Mesendoderm (in vitro differentiated cells): ENCODE data around the gene DISP1.
A peak's percentile ranks its signal among the peaks of the same experiment; 100 is the strongest.

ENCODE experiments used
- DNase-seq: peaks from one replicate; pipeline ENCODE4 v3.0.0; 2013
- H2AK5ac ChIP-seq: 2 replicates; pipeline ENCODE4 v1.6.1; 2013; ENCODE audit warnings: low read length, inconsistent platforms
- H2BK120ac ChIP-seq: 2 replicates; pipeline ENCODE4 v1.6.1; 2013; ENCODE audit warnings: low read depth, mild to moderate bottlenecking, low read length, moderate library complexity, mixed read lengths
- H2BK15ac ChIP-seq: replicated peaks from 2 replicates; pipeline ENCODE4 v1.6.1; 2013; ENCODE audit warnings: low read depth, mild to moderate bottlenecking, moderate library complexity
- H2BK5ac ChIP-seq: 2 replicates; pipeline ENCODE4 v1.6.1; 2013; ENCODE audit warnings: low read length, inconsistent platforms
- H3K18ac ChIP-seq: 2 replicates; pipeline ENCODE4 v1.6.1; 2013; ENCODE audit warnings: mild to moderate bottlenecking, low read length, mixed read lengths
- H3K23ac ChIP-seq: one replicate; pipeline ENCODE4 v1.6.1; 2013; ENCODE audit warnings: low read length
- H3K27ac ChIP-seq: 2 replicates; pipeline ENCODE4 v1.5.1; 2013; ENCODE audit warnings: low read depth, mild to moderate bottlenecking, inconsistent platforms, low read length, moderate library complexity
- H3K27me3 ChIP-seq: 2 replicates; pipeline ENCODE4 v1.6.1; 2013; ENCODE audit warnings: low read length, control low read depth, mild to moderate bottlenecking, inconsistent platforms; ENCODE audit not compliant: insufficient read depth, poor library complexity
- H3K36me3 ChIP-seq: 2 replicates; pipeline ENCODE4 v1.6.1; 2013; ENCODE audit warnings: low read length, inconsistent platforms; ENCODE audit not compliant: control insufficient read depth, insufficient read depth
- H3K4ac ChIP-seq: one replicate; pipeline ENCODE4 v1.6.1; 2013; ENCODE audit warnings: low read depth, mild to moderate bottlenecking, low read length, moderate library complexity
- H3K4me1 ChIP-seq: 2 replicates; pipeline ENCODE4 v1.6.1; 2013; ENCODE audit warnings: low read depth, low read length, inconsistent platforms; ENCODE audit not compliant: control insufficient read depth
- H3K4me2 ChIP-seq: 2 replicates; pipeline ENCODE4 v1.6.1; 2013; ENCODE audit warnings: low read length
- H3K4me3 ChIP-seq: 2 replicates; pipeline ENCODE4 v1.5.1; 2013; ENCODE audit warnings: mild to moderate bottlenecking, low read length
- H3K56ac ChIP-seq: one replicate; pipeline ENCODE4 v1.6.1; 2013; ENCODE audit warnings: low read length
- H3K79me1 ChIP-seq: 2 replicates; pipeline ENCODE4 v1.6.1; 2013; ENCODE audit warnings: low read length, inconsistent platforms
- H3K79me2 ChIP-seq: 2 replicates; pipeline ENCODE4 v1.6.1; 2013; ENCODE audit warnings: mild to moderate bottlenecking, low read length; ENCODE audit not compliant: control insufficient read depth, insufficient read depth
- H3K9ac ChIP-seq: 2 replicates; pipeline ENCODE4 v1.6.1; 2013; ENCODE audit warnings: low read length, inconsistent platforms
- H4K5ac ChIP-seq: one replicate; pipeline ENCODE4 v1.6.1; 2013; ENCODE audit warnings: low read length
- H4K8ac ChIP-seq: one replicate; pipeline ENCODE4 v1.6.1; 2013; ENCODE audit warnings: low read depth, mild to moderate bottlenecking, control low read depth, low read length, moderate library complexity
- WGBS: extraction: QIAGEN DNeasy Blood & Tissue Kit; methylation state at CpG from one replicate; pipeline ENCODE4 v1.1.7; 2013; ENCODE audit warnings: low lambda C conversion rate, missing lambda C conversion rate; ENCODE audit not compliant: insufficient coverage; ENCODE audit errors: extremely low coverage; 5-methylcytosine and 5-hydroxymethylcytosine counted together

The DISP1 gene

GRCh38 chr1:222798975-222799374, 15.9 kb upstream of the DISP1 start:
- no peak overlapping the region for H3K4ac ChIP-seq
- WGBS, result no CpG with 5 or more reads among the region's 4 CpGs

GRCh38 chr1:222801067-222801466, 13.8 kb upstream of the DISP1 start:
- no peaks in the 10 kb centered on the region for H3K4me1 ChIP-seq
- no peaks in the 10 kb centered on the region for H3K79me1 ChIP-seq
- H2BK15ac ChIP-seq, result no peak overlapping the region
- no peak overlapping the region for H3K4me2 ChIP-seq
- no peak overlapping the region for H3K18ac ChIP-seq
- no peak overlapping the region for H2AK5ac ChIP-seq
- H2BK5ac ChIP-seq, result no peak overlapping the region
- WGBS, result no CpG with 5 or more reads among the region's 4 CpGs
- H4K5ac ChIP-seq, result no peak overlapping the region
- no peaks in the 10 kb centered on the region for H3K36me3 ChIP-seq
- no peak overlapping the region for H3K23ac ChIP-seq
- no peak for DNase-seq
- no peak overlapping the region for H2BK120ac ChIP-seq
- peak overlapping the region; percentile 19 for H3K56ac ChIP-seq
- H3K9ac ChIP-seq, result no peak overlapping the region
- no peak overlapping the region for H3K27ac ChIP-seq
- no peak overlapping the region for H3K4me3 ChIP-seq
- no peak overlapping the region for H4K8ac ChIP-seq
- no peaks in the 10 kb centered on the region for H3K27me3 ChIP-seq
- no peak overlapping the region for H3K4ac ChIP-seq
- H3K79me2 ChIP-seq, result no peaks in the 10 kb centered on the region

More at GRCh38 chr1:222798975-222799374, 15.9 kb upstream of the DISP1 start:
- H2BK15ac ChIP-seq, result no peak overlapping the region
- no peak overlapping the region for H3K27ac ChIP-seq
- H3K4me1 ChIP-seq, result no peaks in the 10 kb centered on the region
- no peak overlapping the region for H3K4me2 ChIP-seq
- no peak overlapping the region for H2BK5ac ChIP-seq
- H2BK120ac ChIP-seq, result no peak overlapping the region
- H3K79me1 ChIP-seq, result no peaks in the 10 kb centered on the region
- no peak overlapping the region for H3K9ac ChIP-seq
- H3K79me2 ChIP-seq, result no peaks in the 10 kb centered on the region
- no peaks in the 10 kb centered on the region for H3K36me3 ChIP-seq
- no peak overlapping the region for H4K5ac ChIP-seq
- no peak overlapping the region for H4K8ac ChIP-seq
- H3K27me3 ChIP-seq, result no peaks in the 10 kb centered on the region
- H3K23ac ChIP-seq, result no peak overlapping the region
- H3K4me3 ChIP-seq, result no peak overlapping the region
- no peak overlapping the region for H3K56ac ChIP-seq
- H3K18ac ChIP-seq, result no peak overlapping the region
- DNase-seq, result no peak
- no peak overlapping the region for H2AK5ac ChIP-seq

GRCh38 chr1:222811671-222812070, 3.2 kb upstream of the DISP1 start:
- H3K4me2 ChIP-seq, result no peak overlapping the region
- no peak overlapping the region for H3K18ac ChIP-seq
- H3K4me3 ChIP-seq, result no peak overlapping the region
- no peak overlapping the region for H3K9ac ChIP-seq
- no peaks in the 10 kb centered on the region for H3K79me2 ChIP-seq
- no peaks in the 10 kb centered on the region for H3K36me3 ChIP-seq
- no CpG with 5 or more reads among the region's 4 CpGs for WGBS
- H3K4ac ChIP-seq, result no peak overlapping the region
- H3K4me1 ChIP-seq, result no peaks in the 10 kb centered on the region
- no peak overlapping the region for H4K8ac ChIP-seq
- H3K27me3 ChIP-seq, result no peaks in the 10 kb centered on the region
- no peak overlapping the region for H3K23ac ChIP-seq
- no peak overlapping the region for H4K5ac ChIP-seq
- no peak overlapping the region for H2BK120ac ChIP-seq
- DNase-seq, result no peak
- no peaks in the 10 kb centered on the region for H3K79me1 ChIP-seq
- H2AK5ac ChIP-seq, result no peak overlapping the region
- no peak overlapping the region for H3K27ac ChIP-seq
- no peak overlapping the region for H3K56ac ChIP-seq
- no peak overlapping the region for H2BK15ac ChIP-seq
- H2BK5ac ChIP-seq, result no peak overlapping the region

- H3K36me3 ChIP-seq, result no peaks in the 10 kb centered on the region
- no peak overlapping the region for H3K23ac ChIP-seq
- no peak overlapping the region for H3K4me3 ChIP-seq
- no peak overlapping the region for H3K27ac ChIP-seq
- peaks cover 2% of the 10 kb centered on the region for H3K79me1 ChIP-seq
- no peak overlapping the region for H3K56ac ChIP-seq
- no peaks in the 10 kb centered on the region for H3K4me1 ChIP-seq
- DNase-seq, result no peak
- no peak overlapping the region for H2BK5ac ChIP-seq
- no peaks in the 10 kb centered on the region for H3K27me3 ChIP-seq
- WGBS, result no CpG with 5 or more reads among the region's 14 CpGs
- no peak overlapping the region for H3K4me2 ChIP-seq
- H2BK120ac ChIP-seq, result no peak overlapping the region
- no peak overlapping the region for H3K9ac ChIP-seq
- H2AK5ac ChIP-seq, result no peak overlapping the region
- H2BK15ac ChIP-seq, result no peak overlapping the region
- H3K18ac ChIP-seq, result no peak overlapping the region
- peak overlapping the region; percentile 5 for H3K4ac ChIP-seq
- no peak overlapping the region for H4K8ac ChIP-seq
- H4K5ac ChIP-seq, result no peak overlapping the region
- peaks cover 3% of the 10 kb centered on the region for H3K79me2 ChIP-seq
Measured at GRCh38 chr1:222813866-222814535, 838 bp upstream of the DISP1 start.

GRCh38 chr1:222815440-222815765, 564 bp downstream of the DISP1 start:
- H2AK5ac ChIP-seq, result no peak overlapping the region
- no peak overlapping the region for H3K4ac ChIP-seq
- H4K8ac ChIP-seq, result no peak overlapping the region
- peak overlapping the region; percentile 52 for H3K4me3 ChIP-seq
- H4K5ac ChIP-seq, result no peak overlapping the region
- H3K18ac ChIP-seq, result peak overlapping the region; percentile 71
- no CpG with 5 or more reads among the region's 11 CpGs for WGBS
- H3K56ac ChIP-seq, result peak overlapping the region; percentile 80
- H3K4me2 ChIP-seq, result peak overlapping the region; percentile 56
- H3K79me1 ChIP-seq, result peaks cover 2% of the 10 kb centered on the region
- no peak overlapping the region for H2BK5ac ChIP-seq
- peaks cover 4% of the 10 kb centered on the region for H3K79me2 ChIP-seq
- no peaks in the 10 kb centered on the region for H3K36me3 ChIP-seq
- no peak overlapping the region for H3K27ac ChIP-seq
- H3K4me1 ChIP-seq, result no peaks in the 10 kb centered on the region
- H3K27me3 ChIP-seq, result no peaks in the 10 kb centered on the region
- H3K9ac ChIP-seq, result peak overlapping the region; percentile 80
- H3K23ac ChIP-seq, result no peak overlapping the region
- no peak overlapping the region for H2BK120ac ChIP-seq
- H2BK15ac ChIP-seq, result no peak overlapping the region
- no peak for DNase-seq

- Histone ChIP-seq H3K36me3 (no peaks in the 10 kb centered on the region), H3K79me2 (peaks cover 4% of the 10 kb centered on the region), H2BK5ac (no peak overlapping the region), H2BK120ac (no peak overlapping the region), H3K4me1 (no peaks in the 10 kb centered on the region), H2AK5ac (no peak overlapping the region), H3K4ac (no peak overlapping the region), H3K18ac (no peak overlapping the region), H3K27me3 (no peaks in the 10 kb centered on the region), H3K4me2 (no peak overlapping the region), H2BK15ac (no peak overlapping the region), H4K8ac (no peak overlapping the region), H3K4me3 (no peak overlapping the region), H3K27ac (no peak overlapping the region), H3K56ac (no peak overlapping the region), H3K9ac (no peak overlapping the region), H3K23ac (no peak overlapping the region), H4K5ac (no peak overlapping the region), H3K79me1 (peaks cover 2% of the 10 kb centered on the region)
- peak; percentile 31 for DNase-seq
- no CpG with 5 or more reads among the region's 1 CpG for WGBS
Measured at GRCh38 chr1:222817529-222817928, 2.7 kb downstream of the DISP1 start.
